NCI-H2227 (cell line): ENCODE results near the gene FGFR3.

ENCODE experiments used
- DNase-seq: peaks from one replicate; lab custom pipeline; 2025; ENCODE audit not compliant: unreplicated experiment; lab: John Stamatoyannopoulos, UW

Gene FGFR3

GRCh38 chr4:1769692-1770091 lies 23.4 kb upstream of the FGFR3 start:
- no peak for DNase-seq

- no peak for DNase-seq
These were observed 22.8 kb upstream of the FGFR3 start for GRCh38 chr4:1770245-1770644.

- DNase-seq: no peak
These were observed 22.3 kb upstream of the FGFR3 start for GRCh38 chr4:1770791-1771231.

GRCh38 chr4:1771555-1772305 lies 21.4 kb upstream of the FGFR3 start:
- DNase-seq: no peak

GRCh38 chr4:1772853-1773538 lies 20.1 kb upstream of the FGFR3 start:
- DNase-seq: no peak

GRCh38 chr4:1773754-1774153 lies 19.3 kb upstream of the FGFR3 start:
- DNase-seq: no peak

- no peak for DNase-seq
These were observed 17.2 kb upstream of the FGFR3 start for GRCh38 chr4:1775731-1776500.

- no peak for DNase-seq
These were observed 16.5 kb upstream of the FGFR3 start for GRCh38 chr4:1776521-1777161.

GRCh38 chr4:1777822-1778641 lies 15.1 kb upstream of the FGFR3 start:
- no peak for DNase-seq

GRCh38 chr4:1778642-1779392 lies 14.3 kb upstream of the FGFR3 start:
- DNase-seq: no peak

GRCh38 chr4:1779588-1780382 lies 13.3 kb upstream of the FGFR3 start:
- no peak for DNase-seq

GRCh38 chr4:1780435-1780834 lies 12.7 kb upstream of the FGFR3 start:
- no peak for DNase-seq

- DNase-seq: no peak
These were observed 10.1 kb upstream of the FGFR3 start for GRCh38 chr4:1783015-1783414.

GRCh38 chr4:1783970-1784369 lies 9.1 kb upstream of the FGFR3 start:
- no peak for DNase-seq

- DNase-seq: no peak
These were observed 8.7 kb upstream of the FGFR3 start for GRCh38 chr4:1784395-1784788.

- no peak for DNase-seq
These were observed 8.1 kb upstream of the FGFR3 start for GRCh38 chr4:1784789-1785591.

- no peak for DNase-seq
These were observed 7.5 kb upstream of the FGFR3 start for GRCh38 chr4:1785592-1785991.
